GM19468 (cell line): ENCODE results near the gene CSNK2B.

ENCODE experiments used
- ATAC-seq: cut with Tn5 transposase; IDR thresholded peaks from one replicate; pipeline ENCODE4 v1.9.1; 2021; ENCODE audit warnings: mild to moderate bottlenecking, moderate library complexity, moderate number of reproducible peaks; ENCODE audit not compliant: unreplicated experiment; ENCODE audit errors: extremely low read depth

Gene CSNK2B

DNA sequence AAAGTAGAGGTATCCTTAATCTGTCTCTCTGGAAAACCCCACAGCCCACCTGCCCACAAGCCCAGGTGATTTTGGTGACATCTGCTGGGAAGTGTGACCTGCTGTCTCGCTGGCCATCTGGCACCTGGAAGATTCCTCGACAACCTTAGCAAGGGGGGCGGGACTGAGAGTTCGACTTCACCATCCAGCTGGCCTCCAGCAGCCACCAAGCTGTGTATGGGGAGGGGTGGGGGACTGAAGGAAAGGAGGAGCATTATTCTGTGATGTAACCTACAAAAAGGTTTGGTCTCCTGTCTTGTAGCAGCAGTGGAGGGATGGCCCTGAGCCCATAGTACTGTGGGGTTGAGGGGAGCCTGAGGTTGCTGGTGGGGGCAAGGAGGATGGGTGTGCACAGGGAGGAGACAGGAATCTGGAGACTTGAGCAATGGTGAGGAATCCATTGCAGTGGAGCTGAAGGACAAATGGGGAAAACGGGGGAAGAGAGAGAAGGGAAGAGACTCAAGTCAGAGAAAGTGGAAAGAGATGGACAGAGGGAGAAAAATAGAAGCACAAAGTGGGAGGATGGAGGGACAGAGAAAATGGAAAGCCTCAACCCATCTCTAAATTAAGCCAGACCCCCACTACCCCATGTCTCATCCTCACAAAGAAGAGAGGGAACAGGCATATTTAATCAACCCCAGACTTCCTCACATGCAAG, 44.8 kb downstream of the CSNK2B start:
- ATAC-seq, result no peak

- ATAC-seq, result no peak
These were observed 45.4 kb downstream of the CSNK2B start for GRCh38 chr6:31711233-31711632.

- ATAC-seq, result no peak
These were observed 46.4 kb downstream of the CSNK2B start for GRCh38 chr6:31712296-31712695.

DNA sequence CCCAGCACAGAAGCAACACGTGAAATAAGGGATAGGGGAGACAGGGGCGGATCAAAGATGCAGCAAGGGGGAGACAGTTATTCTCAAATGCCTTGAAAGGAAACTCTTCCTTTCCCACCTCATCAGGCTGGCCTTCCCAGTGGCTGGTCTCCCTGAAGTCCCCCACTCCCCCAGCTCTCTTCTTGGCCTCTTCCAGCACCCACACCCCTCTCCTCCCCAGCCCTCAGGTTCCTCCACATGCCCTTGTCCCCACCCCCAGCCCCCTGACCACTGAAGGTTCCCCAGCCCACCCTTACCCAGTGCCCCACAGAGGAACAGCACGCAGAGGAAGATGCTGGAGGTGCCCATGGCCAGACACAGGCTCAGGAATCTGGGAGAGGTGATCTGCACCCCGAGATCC, 47.6 kb downstream of the CSNK2B start:
- ATAC-seq, result no peak

GRCh38 chr6:31713991-31714684, 48.3 kb downstream of the CSNK2B start:
- ATAC-seq, result no peak

- ATAC-seq, result no peak
These were observed 49.4 kb downstream of the CSNK2B start, which contains the start of gene LY6G6D for GRCh38 chr6:31715022-31715958. Gene LY6G6D, plus strand, starts transcription at chr6:31715348. Its CDS starts 8 bp downstream, at chr6:31715356.

DNA sequence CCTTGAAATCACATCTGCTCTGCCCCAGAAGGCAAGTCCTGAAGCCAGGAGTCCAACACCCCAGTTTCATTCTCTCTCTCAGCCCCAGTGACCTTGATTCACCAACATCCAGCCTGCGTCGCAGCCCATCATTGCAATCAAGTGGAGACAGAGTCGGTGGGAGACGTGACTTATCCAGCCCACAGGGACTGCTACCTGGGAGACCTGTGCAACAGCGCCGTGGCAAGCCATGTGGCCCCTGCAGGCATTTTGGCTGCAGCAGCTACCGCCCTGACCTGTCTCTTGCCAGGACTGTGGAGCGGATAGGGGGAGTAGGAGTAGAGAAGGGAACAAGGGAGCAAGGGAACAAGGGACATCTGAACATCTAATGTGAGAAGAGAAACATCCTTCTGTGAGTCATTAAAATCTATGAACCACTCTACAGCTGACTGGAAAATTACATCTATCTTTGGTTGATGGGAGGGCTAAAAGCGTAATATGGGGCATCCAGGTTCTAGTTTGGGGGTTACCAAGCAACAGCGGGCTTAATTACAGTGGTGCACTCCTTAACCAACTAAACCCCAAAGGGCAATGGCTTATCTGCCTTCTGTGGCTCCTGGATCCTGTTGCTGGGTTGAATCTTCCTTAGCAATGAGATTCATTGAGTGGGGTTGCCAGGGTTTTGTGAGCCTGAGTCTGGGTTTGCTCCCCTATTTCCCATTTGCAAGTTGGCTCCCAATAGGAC, 51.8 kb downstream of the CSNK2B start:
- no peak for ATAC-seq

GRCh38 chr6:31718265-31718664, 52.4 kb downstream of the CSNK2B start:
- no peak for ATAC-seq

DNA sequence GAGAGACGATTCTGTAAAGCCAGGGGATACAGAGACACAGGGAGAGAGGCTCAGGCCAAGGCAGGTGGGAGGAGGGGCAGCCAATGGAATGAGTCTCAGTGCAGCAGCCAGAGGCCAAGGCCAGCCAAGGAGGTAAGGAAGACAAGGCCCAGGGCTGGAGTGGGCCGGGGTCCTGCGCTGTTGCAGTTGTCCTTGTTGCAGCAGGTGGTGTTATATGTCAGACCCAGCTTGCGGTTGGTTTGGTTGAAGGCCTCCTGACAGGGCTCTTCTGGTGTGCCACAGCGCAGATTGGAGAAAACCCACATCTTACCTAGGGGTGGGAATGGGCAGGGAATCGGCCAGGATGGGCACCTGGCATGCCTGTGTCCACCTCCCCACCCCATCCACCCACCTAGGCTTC, 53.1 kb downstream of the CSNK2B start:
- ATAC-seq, result no peak
